Spleen (tissue), 7 donors: ENCODE data around the gene HDAC4.

Source experiments
- CTCF ChIP-seq, 11 experiments: fragments of 200-600 bp in 7 of 11; fragments of 450-650 bp in 4 of 11; sonication (generic) in 4 of 11; IDR thresholded peaks in 8 of 11; conservative IDR thresholded peaks in 3 of 11; 1 replicate in 7 of 11; 2 replicates in 4 of 11; pipeline versions ENCODE4 v1.4.0 to v1.8.0; 2016 to 2021; ENCODE audit warnings: antibody characterized with exemption in 11 of 11, inconsistent platforms in 4 of 11, mild to moderate bottlenecking in 1 of 11
- POLR2AphosphoS5 ChIP-seq, 3 donors: sonication (generic); formaldehyde crosslinking; IDR thresholded peaks; one replicate each; pipeline ENCODE4 v1.5.1; 2017; ENCODE audit warnings: antibody characterized with exemption in 3 of 3
- donor health status: DM: no; HTN: no; CAD: no; lungs with moderate emphysema.
- donor health status: DM: no; HTN: no; CAD: no.
- donor health status: DM: no; HTN: no; CAD: no.

- no peak for TF ChIP-seq CTCF (IDR thresholded peaks at IDR 0.05 in 8 of 11, conservative IDR thresholded peaks at IDR 0.05 in 3 of 11)
- TF ChIP-seq POLR2AphosphoS5 (IDR thresholded peaks at IDR 0.05) = peak in 1 of 3 donors; percentile 18
These were observed 341.0 kb downstream of the HDAC4 start for GRCh38 chr2:239059854-239060253.
